Esophagus squamous epithelium (tissue), 4 donors: ENCODE measurements around the gene KNDC1.

ENCODE experiments used
- POLR2A ChIP-seq, 4 donors: fragments of 450-650 bp; IDR thresholded peaks; one replicate each; pipeline ENCODE4 v1.6.1; 2017; ENCODE audit warnings: antibody characterized with exemption in 4 of 4, mild to moderate bottlenecking in 4 of 4, moderate library complexity in 3 of 4
- TF ChIP-seq, protein P1 (sequence below), 6 experiments: fragments of 450-650 bp in 4 of 6; fragments of 200-600 bp in 2 of 6; sonication (generic) in 2 of 6; IDR thresholded peaks; one replicate each; pipeline ENCODE4 v1.5.1; 2016 to 2019; ENCODE audit warnings: antibody characterized with exemption in 6 of 6, mild to moderate bottlenecking in 4 of 6, moderate library complexity in 4 of 6

DNA sequence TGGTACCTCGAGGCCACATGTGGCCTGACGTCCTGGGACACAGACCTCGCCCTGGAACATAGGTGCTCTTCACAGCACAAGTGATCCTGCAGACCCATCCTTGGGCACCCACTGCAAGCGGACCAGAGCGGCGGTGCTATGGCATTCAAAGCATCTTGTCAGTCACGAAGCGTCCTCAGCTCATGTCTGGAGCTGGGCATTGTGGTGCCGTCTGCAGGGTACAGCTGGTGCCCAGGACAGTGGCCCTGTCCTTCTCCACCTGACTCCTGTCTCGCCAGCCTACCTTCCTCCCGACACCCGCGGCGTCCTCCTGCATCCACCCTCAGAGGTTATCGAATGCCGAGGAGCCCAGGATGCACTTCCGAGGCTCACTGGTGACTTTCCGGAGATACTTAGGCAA is 45.8 kb upstream of the KNDC1 start:
- TF ChIP-seq, protein P1, sequence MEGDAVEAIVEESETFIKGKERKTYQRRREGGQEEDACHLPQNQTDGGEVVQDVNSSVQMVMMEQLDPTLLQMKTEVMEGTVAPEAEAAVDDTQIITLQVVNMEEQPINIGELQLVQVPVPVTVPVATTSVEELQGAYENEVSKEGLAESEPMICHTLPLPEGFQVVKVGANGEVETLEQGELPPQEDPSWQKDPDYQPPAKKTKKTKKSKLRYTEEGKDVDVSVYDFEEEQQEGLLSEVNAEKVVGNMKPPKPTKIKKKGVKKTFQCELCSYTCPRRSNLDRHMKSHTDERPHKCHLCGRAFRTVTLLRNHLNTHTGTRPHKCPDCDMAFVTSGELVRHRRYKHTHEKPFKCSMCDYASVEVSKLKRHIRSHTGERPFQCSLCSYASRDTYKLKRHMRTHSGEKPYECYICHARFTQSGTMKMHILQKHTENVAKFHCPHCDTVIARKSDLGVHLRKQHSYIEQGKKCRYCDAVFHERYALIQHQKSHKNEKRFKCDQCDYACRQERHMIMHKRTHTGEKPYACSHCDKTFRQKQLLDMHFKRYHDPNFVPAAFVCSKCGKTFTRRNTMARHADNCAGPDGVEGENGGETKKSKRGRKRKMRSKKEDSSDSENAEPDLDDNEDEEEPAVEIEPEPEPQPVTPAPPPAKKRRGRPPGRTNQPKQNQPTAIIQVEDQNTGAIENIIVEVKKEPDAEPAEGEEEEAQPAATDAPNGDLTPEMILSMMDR (IDR thresholded peaks at IDR 0.05) = no peak
- no peak for TF ChIP-seq POLR2A (IDR thresholded peaks at IDR 0.05)
